HG02763 (cell line): ENCODE results near the gene HSD17B14.
"Not testable (repeated sequence)": the region's sequence is repeated elsewhere in the genome, so short reads cannot be mapped to it uniquely, and the experiment has no call there.

Experiments used
- ATAC-seq: cut with Tn5 transposase; IDR thresholded peaks from one replicate; pipeline ENCODE4 v1.9.1; 2021; ENCODE audit warnings: mild to moderate bottlenecking, moderate library complexity; ENCODE audit not compliant: unreplicated experiment

Gene HSD17B14

GRCh38 chr19:48799358-48800300 lies 36.7 kb downstream of the HSD17B14 start:
- no peak for ATAC-seq

- ATAC-seq: no peak
These were observed 37.4 kb downstream of the HSD17B14 start for GRCh38 chr19:48798937-48799336.

GRCh38 chr19:48797103-48797502 lies 39.2 kb downstream of the HSD17B14 start:
- no peak for ATAC-seq

GRCh38 chr19:48796298-48797083 lies 39.8 kb downstream of the HSD17B14 start:
- ATAC-seq: no peak

- no peak for ATAC-seq
These were observed 40.6 kb downstream of the HSD17B14 start for GRCh38 chr19:48795685-48796070.

- peak; percentile 85 for ATAC-seq
These were observed 41.1 kb downstream of the HSD17B14 start for GRCh38 chr19:48795055-48795684.

- ATAC-seq: no peak
These were observed 42.0 kb downstream of the HSD17B14 start for GRCh38 chr19:48794291-48794690.

GRCh38 chr19:48793271-48793670 lies 43.0 kb downstream of the HSD17B14 start:
- no peak for ATAC-seq

- not testable (repeated sequence) for ATAC-seq
These were observed 49.0 kb downstream of the HSD17B14 start for GRCh38 chr19:48787331-48787730.

GRCh38 chr19:48786422-48786821 lies 49.9 kb downstream of the HSD17B14 start:
- ATAC-seq: not testable (repeated sequence)

GRCh38 chr19:48784527-48784926 lies 51.8 kb downstream of the HSD17B14 start:
- ATAC-seq: no peak

GRCh38 chr19:48780631-48781391 lies 55.5 kb downstream of the HSD17B14 start:
- no peak for ATAC-seq

GRCh38 chr19:48779636-48780035 lies 56.7 kb downstream of the HSD17B14 start:
- no peak for ATAC-seq

- no peak for ATAC-seq
These were observed 58.6 kb downstream of the HSD17B14 start for GRCh38 chr19:48777720-48778119.

- ATAC-seq: no peak
These were observed 59.2 kb downstream of the HSD17B14 start for GRCh38 chr19:48777139-48777538.

- no peak for ATAC-seq
These were observed 63.8 kb downstream of the HSD17B14 start for GRCh38 chr19:48772503-48772953.

GRCh38 chr19:48770734-48771472 lies 65.4 kb downstream of the HSD17B14 start:
- ATAC-seq: no peak

GRCh38 chr19:48770266-48770665 lies 66.0 kb downstream of the HSD17B14 start:
- ATAC-seq: no peak

GRCh38 chr19:48768994-48769713 lies 67.1 kb downstream of the HSD17B14 start:
- no peak for ATAC-seq
